Endothelial cell of umbilical vein (primary cell): ENCODE data around the gene UNC5C. TPM values are rescaled to one million over a fixed set of nuclear protein-coding genes. Genes with fewer than 3 reads are reported as not detected.

Experiments used
- BruUV-seq: library from RNA; stranded (reverse); fragments of 400-500 nt; replicated peaks from 2 replicates; lab custom pipeline; 2021; lab: Mats Ljungman, UMichigan
- CTCF ChIA-PET: fragments of 300-600, 350-600 bp; sonication (Branson Sonifier 250); formaldehyde crosslinking; loops from one replicate; lab custom pipeline; 2021; ENCODE audit warnings: antibody characterized with exemption, inconsistent platforms; lab: Charles Lee
- POLR2A ChIA-PET: fragments of 300-600, 350-600 bp; sonication (Branson Sonifier 250); formaldehyde crosslinking; loops from one replicate; lab custom pipeline; 2021; ENCODE audit warnings: antibody characterized with exemption, inconsistent platforms; lab: Charles Lee
- DNase-seq: peaks from one replicate; pipeline ENCODE4 v3.0.0-alpha.2; 2011; ENCODE audit warnings: low read depth, low spot score
- FAIRE-seq: peaks from 2 replicates; lab custom pipeline; 2011; peaks lifted over from hg19 to GRCh38; lab: Jason Lieb, UNC
- H2AFZ ChIP-seq: 2 replicates; pipeline ENCODE4 v1.6.0; 2012; ENCODE audit warnings: low read depth, low read length, control low read depth, inconsistent platforms
- H3K27ac ChIP-seq: 2 replicates; pipeline ENCODE4 v1.5.1; 2011; ENCODE audit warnings: low read depth, mild to moderate bottlenecking, control low read depth, low read length, moderate library complexity; ENCODE audit not compliant: insufficient read depth
- H3K27me3 ChIP-seq, 2 experiments: 2 replicates each; pipeline versions ENCODE4 v1.6.0 to v1.6.1; 2011; ENCODE audit warnings: low read length in 2 of 2, mixed read lengths in 1 of 2; ENCODE audit not compliant: control insufficient read depth in 2 of 2, insufficient read depth in 2 of 2
- H3K36me3 ChIP-seq, 2 experiments: 2 replicates in 1 of 2; 3 replicates in 1 of 2; pipeline ENCODE4 v1.5.1; 2011; ENCODE audit warnings: low read length in 2 of 2, mild to moderate bottlenecking in 1 of 2, moderate library complexity in 1 of 2; ENCODE audit not compliant: control insufficient read depth in 2 of 2, insufficient read depth in 2 of 2; ENCODE audit errors: extremely low read depth in 1 of 2
- H3K4me1 ChIP-seq: 3 replicates; pipeline ENCODE4 v1.5.1; 2011; ENCODE audit warnings: mild to moderate bottlenecking, low read length; ENCODE audit not compliant: control insufficient read depth, insufficient read depth; ENCODE audit errors: extremely low read depth
- H3K4me2 ChIP-seq: 2 replicates; pipeline ENCODE4 v1.6.1; 2011; ENCODE audit warnings: low read length, control low read depth, mixed read lengths; ENCODE audit not compliant: insufficient read depth
- H3K4me3 ChIP-seq, 3 experiments: fragments of 200-600 bp in 1 of 3; sonication (generic), shearing (Covaris generic) in 1 of 3; replicated peaks in 1 of 3; 2 replicates each; pipeline ENCODE4 v1.5.1; 2011 to 2016; ENCODE audit warnings: control low read depth in 3 of 3, low read length in 3 of 3, mild to moderate bottlenecking in 2 of 3, inconsistent platforms in 1 of 3, low read depth in 1 of 3, moderate library complexity in 1 of 3; ENCODE audit not compliant: insufficient read depth in 1 of 3
- H3K79me2 ChIP-seq: 2 replicates; pipeline ENCODE4 v1.6.0; 2012; ENCODE audit warnings: low read length, inconsistent platforms; ENCODE audit not compliant: control insufficient read depth, insufficient read depth
- H3K9ac ChIP-seq: replicated peaks from 2 replicates; pipeline ENCODE3; 2011; ENCODE audit warnings: low read length, control low read depth; ENCODE audit not compliant: insufficient read depth; ENCODE audit errors: extremely low read depth
- H3K9me1 ChIP-seq: replicated peaks from 3 replicates; pipeline ENCODE4 v1.6.0; 2011; ENCODE audit warnings: mild to moderate bottlenecking, low read length; ENCODE audit not compliant: control insufficient read depth, insufficient read depth; ENCODE audit errors: extremely low read depth
- H3K9me3 ChIP-seq: replicated peaks from 2 replicates; pipeline ENCODE4 v1.5.1; 2012; ENCODE audit warnings: low read length, inconsistent platforms; ENCODE audit not compliant: control insufficient read depth, insufficient read depth
- H4K20me1 ChIP-seq: replicated peaks from 2 replicates; pipeline ENCODE3; 2011; ENCODE audit warnings: mild to moderate bottlenecking, low read length; ENCODE audit not compliant: control insufficient read depth, insufficient read depth; ENCODE audit errors: extremely low read depth
- CTCF ChIP-seq, 2 donors: IDR thresholded peaks; 1 replicate in 1 of 2; 2 replicates in 1 of 2; pipeline ENCODE4 v1.5.1; 2011; ENCODE audit warnings: low read length in 2 of 2, mild to moderate bottlenecking in 2 of 2, moderate library complexity in 2 of 2, control low read depth in 1 of 2, inconsistent platforms in 1 of 2, low read depth in 1 of 2; ENCODE audit not compliant: insufficient read depth in 1 of 2; ENCODE audit errors: extremely low read depth in 1 of 2
- EZH2 ChIP-seq: IDR thresholded peaks from 2 replicates; pipeline ENCODE4 v1.6.1; 2012; ENCODE audit warnings: borderline replicate concordance, low read depth, mild to moderate bottlenecking, moderate library complexity, low read length, inconsistent platforms; ENCODE audit not compliant: severe bottlenecking
- FOS ChIP-seq: IDR thresholded peaks from 2 replicates; pipeline ENCODE4 v1.6.1; 2011; ENCODE audit warnings: mild to moderate bottlenecking, low read length, moderate library complexity, borderline replicate concordance; ENCODE audit not compliant: insufficient read depth
- GATA2 ChIP-seq: IDR thresholded peaks from 2 replicates; pipeline ENCODE4 v1.7.0; 2011; ENCODE audit warnings: low read depth, mild to moderate bottlenecking, moderate library complexity, mixed read lengths, low read length; ENCODE audit not compliant: insufficient read length, insufficient read depth
- JUN ChIP-seq: IDR thresholded peaks from 2 replicates; pipeline ENCODE4 v1.6.1; 2011; ENCODE audit warnings: borderline replicate concordance, low read depth; ENCODE audit not compliant: insufficient read length, insufficient read depth
- MAX ChIP-seq: IDR thresholded peaks from 2 replicates; pipeline ENCODE4 v1.6.1; 2011; ENCODE audit not compliant: insufficient read depth, insufficient read length
- MYC ChIP-seq: IDR thresholded peaks from one replicate; pipeline ENCODE4 v1.6.1; 2011; ENCODE audit warnings: mild to moderate bottlenecking, low read depth, low read length
- POLR2A ChIP-seq: IDR thresholded peaks from 2 replicates; pipeline ENCODE4 v1.6.1; 2012; ENCODE audit warnings: low read depth, mild to moderate bottlenecking, control low read depth, low read length
- POLR2AphosphoS5 ChIP-seq: IDR thresholded peaks from 2 replicates; pipeline ENCODE4 v1.6.1; 2012; ENCODE audit warnings: low read depth, mild to moderate bottlenecking, control low read depth, low read length, moderate library complexity; ENCODE audit not compliant: insufficient read depth
- dilution Hi-C: fragments of 300-500 bp; cut with MboI; formaldehyde crosslinking; loops from one replicate; pipeline ENCODE4 v1.15.0; 2019; ENCODE audit warnings: low sequenced_read_pairs; ENCODE audit not compliant: extremely low pct_ligation_motif_present
- intact Hi-C: fragments of 100-400 bp; cut with micrococcal nuclease; formaldehyde crosslinking; loops from one replicate; pipeline ENCODE4 v1.10.0; 2022
- polyA plus RNA-seq, 4 experiments: library from polyadenylated mRNA; depleted of rRNA in 3 of 4; stranded (reverse) in 3 of 4; unstranded in 1 of 4; fragments of >200 nt; gene quantifications; 2 replicates each; pipeline versions ENCODE4 v1.2.1 to v1.2.3, GENCODE V29; 2011 to 2012; ENCODE audit warnings: missing spikeins in 1 of 4
- total RNA-seq: library from RNA; stranded (reverse); gene quantifications from 2 replicates; pipeline ENCODE4 v1.2.3, GENCODE V29; 2021

The UNC5C gene
- total and polyA plus RNA-seq, 2 donors (not counting 3 experiments of a cell fraction or from before 2014, with no cell fraction given): 0.44 to 0.53 TPM

- Histone ChIP-seq H4K20me1 (no peaks in the 10 kb centered on the region), H3K9ac (no peak overlapping the region), H3K4me3 (no peak overlapping the region), H3K27me3 (no peaks in the 10 kb centered on the region), H3K9me1 (no peaks in the 10 kb centered on the region), H3K79me2 (no peaks in the 10 kb centered on the region), H3K4me1 (no peaks in the 10 kb centered on the region), H3K27ac (no peak overlapping the region), H3K4me2 (no peak overlapping the region), H3K36me3 (no peaks in the 10 kb centered on the region), H2AFZ (no peak overlapping the region), H3K9me3 (no peaks in the 10 kb centered on the region)
- ChIA-PET CTCF (interaction anchor here (2.8 kb wide), 1 partner anchor 13 kb away, joined by 8 read pairs; no protein-coding TSS in a partner anchor), POLR2A (no interaction called here)
- no TSS peak for BruUV-seq
- DNase-seq (no peak), FAIRE-seq (no peak)
- intact Hi-C loops: no loop called here
- dilution Hi-C loops: no loop called here
- no peak for TF ChIP-seq MYC
- TF ChIP-seq GATA2: no peak
- TF ChIP-seq EZH2: no peak
- no peak for TF ChIP-seq POLR2A
- TF ChIP-seq MAX: no peak
- TF ChIP-seq FOS: no peak
- TF ChIP-seq JUN: no peak
- no peak for TF ChIP-seq CTCF (IDR thresholded peaks at IDR 0.05; ENCODE audit: extremely low read depth in 1 of 2, insufficient read depth in 1 of 2, low read depth in 1 of 2, low read length in 2 of 2)
- no peak for TF ChIP-seq POLR2AphosphoS5
Measured at GRCh38 chr4:95522682-95523530, 25.9 kb downstream of the UNC5C start.
